Psoas muscle (tissue), 8 donors: ENCODE measurements around the gene ZFAND2A. TPM values are rescaled to one million over a fixed set of nuclear protein-coding genes. Genes with fewer than 3 reads are reported as not detected.
A peak's percentile ranks its signal among the peaks of the same experiment; 100 is the strongest.

Experiments used
- ATAC-seq, 4 donors: fragments of 200-7000 bp; cut with Tn5 transposase; one replicate each; pipeline ENCODE4 v1.9.1; 2020; ENCODE audit warnings: moderate library complexity in 3 of 4, mild to moderate bottlenecking in 2 of 4
- DNase-seq, 2 donors: peaks; one replicate each; pipeline ENCODE4 v3.0.0-alpha.2; 2020
- H3K27ac ChIP-seq: fragments of 200-600 bp; one replicate; pipeline ENCODE4 v1.8.0; 2022
- H3K27me3 ChIP-seq, 3 donors: fragments of 200-600 bp in 1 of 3; one replicate each; pipeline versions ENCODE4 v1.6.1 to v1.8.0; 2013 to 2022; ENCODE audit warnings: low read length in 2 of 3, mild to moderate bottlenecking in 2 of 3, moderate library complexity in 1 of 3; ENCODE audit not compliant: insufficient read depth in 3 of 3
- H3K36me3 ChIP-seq, 2 donors: fragments of 200-600 bp in 1 of 2; one replicate each; pipeline versions ENCODE4 v1.6.1 to v1.8.0; 2013 to 2022; ENCODE audit warnings: low read depth in 1 of 2, mild to moderate bottlenecking in 1 of 2, moderate library complexity in 1 of 2; ENCODE audit not compliant: insufficient read depth in 1 of 2
- H3K4me1 ChIP-seq: fragments of 200-600 bp; one replicate; pipeline ENCODE4 v1.8.0; 2022
- H3K4me3 ChIP-seq: fragments of 200-600 bp; one replicate; pipeline ENCODE4 v1.8.0; 2022; ENCODE audit warnings: mild to moderate bottlenecking
- H3K9me3 ChIP-seq: fragments of 200-600 bp; one replicate; pipeline ENCODE4 v1.8.0; 2022
- WGBS, 3 donors: extraction: QIAGEN DNeasy Blood & Tissue Kit; methylation state at CpG; one replicate each; pipeline versions ENCODE4 v1.1.6 to v1.1.7; 2013; 5-methylcytosine and 5-hydroxymethylcytosine counted together
- intact Hi-C, 2 donors: fragments of 100-400 bp; cut with DNase I; formaldehyde crosslinking; loops; one replicate each; pipeline versions ENCODE4 v1.11.0 to v1.14.2; 2022
- polyA plus RNA-seq, 3 donors: library from polyadenylated mRNA; stranded (reverse); fragments of 200-250 nt; gene quantifications; one replicate each; pipeline ENCODE4 v1.2.3, GENCODE V29; 2013
- total RNA-seq, 4 donors: library from RNA; stranded (reverse); fragmentation: NEBNext Ultra II Directional in 2 of 4; extraction: Animal tissue kit (Norgen Biotek cat#: 25700) in 2 of 4; gene quantifications; one replicate each; pipeline versions ENCODE4 v1.2.1 to v1.2.4, GENCODE V29; 2021 to 2023
- TF ChIP-seq, protein P1 (sequence below): fragments of 200-600 bp; IDR thresholded peaks from one replicate; pipeline ENCODE4 v1.8.0; 2022; ENCODE audit warnings: antibody characterized with exemption
- donor health status: healthy with polysubstance abuse.
- donor health status: DM: no; HTN: no; CAD: no; lungs with moderate emphysema.
- donor health status: Bipolar disorder and iron deficiency.
- donor health status: healthy.
- donor health status: DM: yes; HTN: yes; CAD: no.
- donor health status: DM: no; HTN: no; CAD: no.
- donor health status: DM: no; HTN: no; CAD: no.
- donor health status: DM: yes; HTN: yes; CAD: no.

The ZFAND2A gene
- total and polyA plus RNA-seq, 7 donors, result 5.7 to 61.1 (median 18.4) TPM

DNA sequence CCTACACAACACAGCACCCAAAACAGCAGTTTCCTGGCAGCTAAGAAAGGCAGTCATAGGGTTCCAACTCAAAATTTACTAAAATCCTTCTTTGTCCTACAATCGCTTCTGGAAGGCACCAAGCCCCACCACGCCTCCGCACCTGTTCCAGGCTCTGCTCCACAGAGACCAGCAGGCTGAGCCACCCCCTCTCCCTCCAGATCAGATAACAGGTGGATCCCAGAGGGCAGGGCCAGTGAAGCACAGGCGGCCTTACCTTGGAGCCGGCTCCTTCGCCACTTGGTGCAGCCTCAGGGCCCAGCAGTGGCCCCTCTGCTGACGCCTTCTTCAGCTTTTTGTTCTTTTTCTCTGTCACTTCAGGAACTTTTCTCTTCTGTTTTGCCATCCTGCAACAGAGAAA lies 33.0 kb downstream of the ZFAND2A start:
- Histone ChIP-seq H3K27me3 (no peaks in the 10 kb centered on the region), H3K36me3 (peaks cover 0 to 4% of the 10 kb centered on the region in 2 donors), H3K4me3 (no peak overlapping the region), H3K27ac (no peak overlapping the region), H3K9me3 (no peaks in the 10 kb centered on the region), H3K4me1 (peaks cover 12% of the 10 kb centered on the region)
- TF ChIP-seq, protein P1, sequence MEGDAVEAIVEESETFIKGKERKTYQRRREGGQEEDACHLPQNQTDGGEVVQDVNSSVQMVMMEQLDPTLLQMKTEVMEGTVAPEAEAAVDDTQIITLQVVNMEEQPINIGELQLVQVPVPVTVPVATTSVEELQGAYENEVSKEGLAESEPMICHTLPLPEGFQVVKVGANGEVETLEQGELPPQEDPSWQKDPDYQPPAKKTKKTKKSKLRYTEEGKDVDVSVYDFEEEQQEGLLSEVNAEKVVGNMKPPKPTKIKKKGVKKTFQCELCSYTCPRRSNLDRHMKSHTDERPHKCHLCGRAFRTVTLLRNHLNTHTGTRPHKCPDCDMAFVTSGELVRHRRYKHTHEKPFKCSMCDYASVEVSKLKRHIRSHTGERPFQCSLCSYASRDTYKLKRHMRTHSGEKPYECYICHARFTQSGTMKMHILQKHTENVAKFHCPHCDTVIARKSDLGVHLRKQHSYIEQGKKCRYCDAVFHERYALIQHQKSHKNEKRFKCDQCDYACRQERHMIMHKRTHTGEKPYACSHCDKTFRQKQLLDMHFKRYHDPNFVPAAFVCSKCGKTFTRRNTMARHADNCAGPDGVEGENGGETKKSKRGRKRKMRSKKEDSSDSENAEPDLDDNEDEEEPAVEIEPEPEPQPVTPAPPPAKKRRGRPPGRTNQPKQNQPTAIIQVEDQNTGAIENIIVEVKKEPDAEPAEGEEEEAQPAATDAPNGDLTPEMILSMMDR, result no peak
- DNase-seq (peak in 1 of 2 donors; percentile 43), ATAC-seq (peak in 1 of 4 donors; percentile 38)
- intact Hi-C loops, result no loop called here
- WGBS, 3 donors, result 55 to 68% (median 59%) methylated on average over 7 of the region's 7 CpGs

DNA sequence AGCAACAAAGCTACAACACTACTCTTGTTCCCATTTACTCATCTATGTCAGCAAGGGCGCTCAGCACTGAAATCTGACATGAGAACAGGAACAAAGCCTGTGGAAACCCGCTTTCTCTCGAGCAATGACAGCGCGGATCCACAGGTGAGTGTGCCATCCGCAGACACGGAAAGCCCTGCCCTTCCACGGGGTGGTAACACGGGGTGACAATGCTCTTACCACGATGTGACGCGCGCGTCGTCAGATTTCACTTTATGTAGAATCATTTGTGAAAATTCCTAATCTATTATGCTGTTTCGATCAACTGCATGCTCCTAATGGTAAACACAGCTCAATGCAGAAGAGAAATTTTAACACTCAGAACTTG lies 34.4 kb downstream of the ZFAND2A start:
- TF ChIP-seq, protein P1, result no peak
- no peak overlapping the region for H3K4me3 ChIP-seq
- no peaks in the 10 kb centered on the region for H3K27me3 ChIP-seq
- DNase-seq, result peak in 1 of 2 donors; percentile 19
- H3K27ac ChIP-seq, result no peak overlapping the region
- no peaks in the 10 kb centered on the region for H3K9me3 ChIP-seq
- peaks cover 0 to 4% of the 10 kb centered on the region in 2 donors for H3K36me3 ChIP-seq
- peaks cover 12% of the 10 kb centered on the region for H3K4me1 ChIP-seq
- WGBS, 3 donors, result 90 to 93% (median 92%) methylated on average over 16 of the region's 16 CpGs
- no peak for ATAC-seq
- intact Hi-C loops, result no loop called here

DNA sequence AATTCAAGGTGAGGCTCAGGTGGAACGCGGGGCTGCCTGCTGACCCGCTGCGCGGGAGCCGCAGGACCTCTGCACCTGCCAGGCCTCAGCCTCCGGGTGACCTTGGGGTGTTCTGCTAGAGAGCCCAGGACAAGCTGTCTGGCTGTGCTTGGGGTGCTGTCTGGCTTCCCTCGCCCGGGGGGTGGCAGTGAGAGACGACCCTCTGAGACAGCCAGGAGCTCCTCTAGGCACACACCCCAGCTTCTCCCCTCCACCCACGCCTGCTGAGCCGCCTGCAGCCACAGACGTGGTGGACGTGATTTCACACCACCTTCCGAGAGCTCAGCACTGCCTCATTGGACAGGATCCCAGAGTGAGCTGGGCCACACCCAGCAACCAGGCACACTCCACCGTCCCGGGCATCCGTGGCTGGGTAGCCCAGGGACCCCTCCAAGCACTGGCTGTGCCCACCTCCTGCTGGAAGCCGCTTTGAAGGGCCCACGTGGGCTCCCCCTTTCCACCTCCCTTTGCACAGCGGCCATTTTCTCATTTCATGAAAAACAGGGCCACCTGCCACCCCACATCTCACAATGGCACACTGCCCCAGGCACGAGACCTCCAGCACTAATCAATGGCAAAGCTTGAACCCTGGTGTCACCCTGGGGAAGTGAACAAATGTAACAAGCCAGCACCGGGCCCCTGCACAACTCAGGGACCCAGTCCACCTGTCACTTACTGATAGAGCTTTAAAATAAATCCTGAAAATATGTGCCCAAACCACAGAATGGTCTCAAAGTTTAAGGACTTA lies 35.0 kb downstream of the ZFAND2A start:
- peak; percentile 23 to 61 (median 46) for ATAC-seq
- DNase-seq, result peak in 1 of 2 donors; percentile 54
- Histone ChIP-seq H3K36me3 (peaks cover 0 to 4% of the 10 kb centered on the region in 2 donors), H3K27me3 (no peaks in the 10 kb centered on the region), H3K4me1 (peaks cover 12% of the 10 kb centered on the region), H3K27ac (peak overlapping the region; percentile 50), H3K4me3 (peak overlapping the region; percentile 56), H3K9me3 (no peaks in the 10 kb centered on the region)
- 30 to 42% (median 33%) methylated on average over 23 of the region's 23 CpGs for WGBS, 3 donors
- intact Hi-C loops, result no loop called here
- TF ChIP-seq, protein P1, result no peak

DNA sequence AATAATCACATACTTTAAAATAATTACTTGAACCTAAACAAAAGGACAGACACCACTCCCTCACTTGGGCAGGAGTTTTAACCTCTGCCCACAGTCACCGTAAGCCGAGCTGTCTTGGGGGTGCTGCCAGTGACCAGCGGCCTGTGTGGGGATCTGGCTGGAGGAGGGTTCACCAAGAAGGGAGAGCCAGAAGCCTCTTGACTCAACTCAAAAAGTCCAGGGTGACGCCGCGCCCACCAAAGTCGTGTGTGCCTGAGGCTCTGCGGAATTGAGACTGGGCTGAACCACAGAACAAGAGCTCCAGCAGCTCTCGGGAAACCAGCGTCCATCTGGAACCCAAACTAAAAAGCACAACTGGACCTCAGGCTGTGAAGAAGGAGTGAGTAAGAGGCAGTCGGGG lies 35.8 kb downstream of the ZFAND2A start:
- peak; percentile 57 to 72 (median 62) for ATAC-seq
- Histone ChIP-seq H3K27me3 (no peaks in the 10 kb centered on the region), H3K9me3 (no peaks in the 10 kb centered on the region), H3K27ac (peak overlapping the region; percentile 82), H3K4me3 (peak overlapping the region; percentile 56), H3K36me3 (peaks cover 0 to 4% of the 10 kb centered on the region in 2 donors), H3K4me1 (peaks cover 12% of the 10 kb centered on the region)
- peak in 1 of 2 donors; percentile 60 for DNase-seq
- WGBS, 3 donors, result 10 to 37% (median 11%) methylated on average over 11 of the region's 11 CpGs
- intact Hi-C loops, result no loop called here
- TF ChIP-seq, protein P1, result no peak
